ENCODE results near the gene C1GALT1.
"Not testable (repeated sequence)": the region's sequence is repeated elsewhere in the genome, so short reads cannot be mapped to it uniquely, and the experiment has no call there.

The C1GALT1 gene

GRCh38 chr7:7188742-7189141 is 6.4 kb downstream of the C1GALT1 start:
- TF ChIP-seq CTCF (conservative IDR thresholded peaks at IDR 0.05; ENCODE audit: low read depth, low read length): no peak
- H3K4me3 ChIP-seq (ENCODE audit: low read length): no peak overlapping the region
- DNase-seq (ENCODE audit: low read depth): no peak

- DNase-seq (ENCODE audit: low read depth): no peak
- no peak overlapping the region for H3K4me3 ChIP-seq (ENCODE audit: low read length)
- no peak for TF ChIP-seq CTCF (conservative IDR thresholded peaks at IDR 0.05; ENCODE audit: low read depth, low read length)
These were observed 7.8 kb downstream of the C1GALT1 start for GRCh38 chr7:7190142-7190541.

- no peak for TF ChIP-seq CTCF (conservative IDR thresholded peaks at IDR 0.05; ENCODE audit: low read depth, low read length)
- no peak overlapping the region for H3K4me3 ChIP-seq (ENCODE audit: low read length)
- DNase-seq (ENCODE audit: low read depth): no peak
These were observed 8.8 kb downstream of the C1GALT1 start for GRCh38 chr7:7191137-7191536.

- not testable (repeated sequence) for H3K4me3 ChIP-seq (ENCODE audit: low read length); DNase-seq (ENCODE audit: low read depth)
These were observed 10.7 kb downstream of the C1GALT1 start for GRCh38 chr7:7192798-7193788.

GRCh38 chr7:7199592-7199991 is 17.2 kb downstream of the C1GALT1 start:
- not testable (repeated sequence) for DNase-seq (ENCODE audit: low read depth)

GRCh38 chr7:7200255-7200654 is 17.9 kb downstream of the C1GALT1 start:
- DNase-seq (ENCODE audit: low read depth); H3K4me3 ChIP-seq (ENCODE audit: low read length): not testable (repeated sequence)

More at GRCh38 chr7:7199592-7199991, 17.2 kb downstream of the C1GALT1 start:
- not testable (repeated sequence) for H3K4me3 ChIP-seq (ENCODE audit: low read length)

- no peak overlapping the region for H3K4me3 ChIP-seq (ENCODE audit: low read length)
- no peak for TF ChIP-seq CTCF (conservative IDR thresholded peaks at IDR 0.05; ENCODE audit: low read depth, low read length)
- no peak for DNase-seq (ENCODE audit: low read depth)
These were observed 19.4 kb downstream of the C1GALT1 start for GRCh38 chr7:7201578-7202374.

- no peak for DNase-seq (ENCODE audit: low read depth)
- TF ChIP-seq CTCF (conservative IDR thresholded peaks at IDR 0.05; ENCODE audit: low read depth, low read length): no peak
- H3K4me3 ChIP-seq (ENCODE audit: low read length): no peak overlapping the region
These were observed 20.0 kb downstream of the C1GALT1 start for GRCh38 chr7:7202375-7202720.

Data from retinal pigment epithelial cell (primary cell).